ENCODE results near the gene THAP7.

DNA sequence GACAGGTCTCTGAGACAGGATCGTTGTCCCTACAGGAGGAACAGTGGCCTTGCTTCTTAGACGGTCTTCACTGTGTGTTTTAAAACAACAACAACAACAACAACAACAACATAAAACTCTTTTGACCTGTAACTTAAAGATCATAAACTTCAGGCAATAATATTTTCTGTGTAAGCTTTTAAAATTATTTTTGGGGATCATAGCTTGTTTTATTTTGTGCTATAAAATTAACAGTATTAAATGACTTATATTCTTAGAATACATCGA, 48.6 kb downstream of the THAP7 start:
- TF ChIP-seq EZH2 (IDR thresholded peaks at IDR 0.05; ENCODE audit: borderline replicate concordance, low read length): no peak
- TF ChIP-seq, protein P1, sequence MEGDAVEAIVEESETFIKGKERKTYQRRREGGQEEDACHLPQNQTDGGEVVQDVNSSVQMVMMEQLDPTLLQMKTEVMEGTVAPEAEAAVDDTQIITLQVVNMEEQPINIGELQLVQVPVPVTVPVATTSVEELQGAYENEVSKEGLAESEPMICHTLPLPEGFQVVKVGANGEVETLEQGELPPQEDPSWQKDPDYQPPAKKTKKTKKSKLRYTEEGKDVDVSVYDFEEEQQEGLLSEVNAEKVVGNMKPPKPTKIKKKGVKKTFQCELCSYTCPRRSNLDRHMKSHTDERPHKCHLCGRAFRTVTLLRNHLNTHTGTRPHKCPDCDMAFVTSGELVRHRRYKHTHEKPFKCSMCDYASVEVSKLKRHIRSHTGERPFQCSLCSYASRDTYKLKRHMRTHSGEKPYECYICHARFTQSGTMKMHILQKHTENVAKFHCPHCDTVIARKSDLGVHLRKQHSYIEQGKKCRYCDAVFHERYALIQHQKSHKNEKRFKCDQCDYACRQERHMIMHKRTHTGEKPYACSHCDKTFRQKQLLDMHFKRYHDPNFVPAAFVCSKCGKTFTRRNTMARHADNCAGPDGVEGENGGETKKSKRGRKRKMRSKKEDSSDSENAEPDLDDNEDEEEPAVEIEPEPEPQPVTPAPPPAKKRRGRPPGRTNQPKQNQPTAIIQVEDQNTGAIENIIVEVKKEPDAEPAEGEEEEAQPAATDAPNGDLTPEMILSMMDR (IDR thresholded peaks at IDR 0.05; ENCODE audit: low read length): no peak
